ENCODE results near the gene CD177. TPM values are rescaled to one million over a fixed set of nuclear protein-coding genes. Genes with fewer than 3 reads are reported as not detected.
A peak's percentile ranks its signal among the peaks of the same experiment; 100 is the strongest.

Gene CD177
- total and polyA plus RNA-seq, 2 of the 8 experiments (the other 6 are each of a cell fraction or from before 2014, with no cell fraction given): 3.4 to 10.0 TPM

DNA sequence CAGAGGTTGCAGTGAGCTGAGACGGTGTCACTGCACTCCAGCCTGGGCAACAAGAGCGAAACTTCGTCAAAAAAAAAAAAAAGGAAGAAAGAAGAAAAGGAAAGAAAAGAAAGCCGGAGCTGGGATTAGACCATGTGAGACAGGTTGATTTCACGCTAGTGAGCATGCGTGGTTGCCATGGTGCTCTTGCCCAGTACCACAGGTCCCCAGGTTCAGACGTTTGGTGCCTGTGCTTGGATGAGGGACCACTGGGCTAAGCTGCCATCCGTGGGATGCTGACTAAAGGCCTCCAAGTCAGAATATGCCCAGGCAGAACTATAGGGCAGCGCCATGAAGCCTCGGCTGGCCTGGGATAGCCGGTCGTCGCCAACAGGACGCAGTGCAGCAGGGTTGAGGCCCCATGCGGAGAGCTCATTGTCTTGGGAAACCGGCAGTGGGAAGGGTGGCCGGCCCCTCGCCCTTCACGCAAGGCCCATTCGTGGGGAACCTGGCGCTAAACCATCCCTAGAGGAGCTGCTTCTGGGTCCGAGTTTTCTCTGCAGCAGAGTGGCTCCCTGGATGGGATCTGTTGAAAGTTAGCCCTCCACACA, 54.0 kb downstream of the CD177 start:
- Histone ChIP-seq H3K79me1 (ENCODE audit: low read depth, low read length) (no peaks in the 10 kb centered on the region), H3K14ac (ENCODE audit: insufficient read length) (no peak overlapping the region), H2AK5ac (ENCODE audit: low read depth, low read length) (no peak overlapping the region), H2BK5ac (ENCODE audit: low read depth, low read length) (no peak overlapping the region), H4K91ac (replicated peaks; ENCODE audit: insufficient read length, low read length) (no peak overlapping the region), H4K20me1 (replicated peaks in 1 of 2; ENCODE audit: control insufficient read depth in 1 of 2, insufficient read depth in 2 of 2, low read length in 2 of 2) (no peaks in the 10 kb centered on the region), H3K27me3 (replicated peaks in 1 of 4; ENCODE audit: control insufficient read depth in 3 of 4, extremely low read depth in 1 of 4, insufficient read depth in 3 of 4, low read length in 3 of 4) (0 out of 7 replicates have a peak, but pooled peaks cover 0 to 4% (median 0%) of the 10 kb centered on the region in 4 experiments), H3K9me3 (ENCODE audit: insufficient read depth in 2 of 2, low read depth in 1 of 2, low read length in 1 of 2) (no peaks in the 10 kb centered on the region; a peak in 1 of 4 replicates), H3K4me3 (ENCODE audit: extremely low read depth in 1 of 4, insufficient read depth in 2 of 4, low read depth in 3 of 4, low read length in 4 of 4) (no peak overlapping the region), H3K4me1 (replicated peaks in 1 of 4; ENCODE audit: control insufficient read depth in 3 of 4, insufficient read depth in 4 of 4, low read length in 3 of 4) (peaks cover 0 to 6% (median 3%) of the 10 kb centered on the region in 4 experiments; a peak in 5 of 7 replicates), H3K27ac (ENCODE audit: low read depth, low read length) (no peak overlapping the region), H2BK15ac (ENCODE audit: low read length) (no peak overlapping the region), H3K36me3 (ENCODE audit: control insufficient read depth in 2 of 4, insufficient read depth in 4 of 4, low read length in 3 of 4) (no peaks in the 10 kb centered on the region), H2BK120ac (replicated peaks; ENCODE audit: low read depth, low read length) (no peak overlapping the region), H3K4me2 (ENCODE audit: insufficient read depth in 1 of 2, low read depth in 2 of 2, low read length in 2 of 2) (no peak overlapping the region), H2BK20ac (ENCODE audit: low read length) (0 out of 2 replicates have a peak overlapping the region, but pooled peaks have one; percentile 86), H3K56ac (replicated peaks; ENCODE audit: insufficient read length, low read depth, low read length) (no peak overlapping the region), H4K8ac (ENCODE audit: extremely low read depth, insufficient read depth, low read length) (no peak overlapping the region; the same call in 1 of the 2 replicates), H3K9ac (replicated peaks in 1 of 4; ENCODE audit: extremely low read depth in 1 of 4, low read depth in 3 of 4, low read length in 3 of 4) (no peak overlapping the region), H2AFZ (ENCODE audit: low read length) (0 out of 2 replicates have a peak overlapping the region, but pooled peaks have one; percentile 80), H4K5ac (ENCODE audit: insufficient read length, low read depth, low read length) (no peak overlapping the region), H3K4ac (replicated peaks; ENCODE audit: insufficient read length, low read depth, low read length) (no peak overlapping the region), H2BK12ac (ENCODE audit: low read depth, low read length) (peak overlapping the region; percentile 71; the same call in 1 of the 2 replicates), H3K18ac (ENCODE audit: extremely low read depth, low read length) (no peak overlapping the region), H3K23ac (ENCODE audit: insufficient read length) (no peak overlapping the region), H3K79me2 (ENCODE audit: control insufficient read depth in 1 of 2, insufficient read depth in 2 of 2, low read length in 2 of 2) (no peaks in the 10 kb centered on the region), H3K23me2 (ENCODE audit: low read depth, low read length) (no peaks in the 10 kb centered on the region)
- ChIA-PET CTCF (ENCODE audit: partially characterized antibody) (interaction anchor here (0.5 to 0.6 kb wide), 2 partner anchors 8 to 870 kb away, joined by 3 to 5 read pairs; no protein-coding TSS in a partner anchor), POLR2A (ENCODE audit: partially characterized antibody) (interaction anchor here (1.2 kb wide), 1 partner anchor 10 kb away, joined by 3 read pairs; no protein-coding TSS in a partner anchor)
- 59% methylated on average over 14 of the region's 22 CpGs; no CpG with 5 or more reads in 1 of the 2 experiments for WGBS, 2 experiments (ENCODE audit: extremely low coverage in 1 of 2, insufficient coverage in 1 of 2, insufficient read length in 1 of 2, insufficient replicate concordance in 2 of 2, low coverage in 1 of 2, low lambda C conversion rate in 2 of 2, missing lambda C conversion rate in 1 of 2)
- DNase-seq (ENCODE audit: low read depth in 1 of 2, low spot score in 2 of 2) (peak in 1 of 2 experiments; percentile 60), FAIRE-seq (no peak)
- no peak for TF ChIP-seq HDAC2 (IDR thresholded peaks at IDR 0.05; ENCODE audit: borderline replicate concordance in 1 of 2, low read depth in 2 of 2, low read length in 2 of 2)
- no peak for TF ChIP-seq CBX5 (IDR thresholded peaks at IDR 0.05; ENCODE audit: low read depth, low read length)
- TF ChIP-seq, protein P1, sequence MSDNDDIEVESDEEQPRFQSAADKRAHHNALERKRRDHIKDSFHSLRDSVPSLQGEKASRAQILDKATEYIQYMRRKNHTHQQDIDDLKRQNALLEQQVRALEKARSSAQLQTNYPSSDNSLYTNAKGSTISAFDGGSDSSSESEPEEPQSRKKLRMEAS (IDR thresholded peaks at IDR 0.05): no peak; the same call in 1 of the 2 replicates
- TF ChIP-seq SP1 (IDR thresholded peaks at IDR 0.05; ENCODE audit: low read depth, low read length): no peak
- no peak for TF ChIP-seq TAF7 (optimal IDR thresholded peaks at IDR 0.05; ENCODE audit: borderline replicate concordance, low read depth, low read length)
- no peak for TF ChIP-seq NRF1 (IDR thresholded peaks at IDR 0.05; ENCODE audit: low read depth, low read length)
- TF ChIP-seq BCL11A (IDR thresholded peaks at IDR 0.05; ENCODE audit: low read depth in 2 of 2, low read length in 2 of 2): no peak
- no peak for TF ChIP-seq CBX8 (IDR thresholded peaks at IDR 0.05; ENCODE audit: borderline replicate concordance, low read depth, low read length)
- TF ChIP-seq POLR2AphosphoS5 (IDR thresholded peaks at IDR 0.05; ENCODE audit: low read depth, low read length): no peak
- TF ChIP-seq BACH1 (IDR thresholded peaks at IDR 0.05; ENCODE audit: low read length): no peak
